Mesodermal cell (in vitro differentiated cells): ENCODE data around the gene TTC24.

Experiments used
- H3K27ac ChIP-seq: 2 replicates; pipeline ENCODE4 v1.7.0; 2013; ENCODE audit warnings: mild to moderate bottlenecking, low read depth, low read length, moderate library complexity; ENCODE audit not compliant: severe bottlenecking
- H3K36me3 ChIP-seq: 2 replicates; pipeline ENCODE4 v1.7.1; 2013; ENCODE audit warnings: mild to moderate bottlenecking, low read length, moderate library complexity; ENCODE audit not compliant: control insufficient read depth, insufficient read depth
- H3K4me1 ChIP-seq: one replicate; pipeline ENCODE4 v1.7.1; 2013; ENCODE audit warnings: mild to moderate bottlenecking, low read length; ENCODE audit not compliant: insufficient read depth, control insufficient read depth, poor library complexity, severe bottlenecking
- H3K4me3 ChIP-seq: 2 replicates; pipeline ENCODE4 v1.7.0; 2013; ENCODE audit warnings: low read length, control low read depth, mild to moderate bottlenecking; ENCODE audit not compliant: insufficient read depth, poor library complexity, severe bottlenecking; ENCODE audit errors: extremely low read depth
- H3K9me3 ChIP-seq: 2 replicates; pipeline ENCODE4 v1.7.1; 2013; ENCODE audit warnings: mild to moderate bottlenecking, low read length, moderate library complexity; ENCODE audit not compliant: control insufficient read depth
- whole genome bisulfite sequencing, 2 experiments: methylation state at CpG; one replicate each; pipeline ENCODE4 v1.1.5; 2013; ENCODE audit warnings: missing lambda C conversion rate in 2 of 2; ENCODE audit not compliant: insufficient coverage in 2 of 2; 5-methylcytosine and 5-hydroxymethylcytosine counted together

TTC24 gene

DNA sequence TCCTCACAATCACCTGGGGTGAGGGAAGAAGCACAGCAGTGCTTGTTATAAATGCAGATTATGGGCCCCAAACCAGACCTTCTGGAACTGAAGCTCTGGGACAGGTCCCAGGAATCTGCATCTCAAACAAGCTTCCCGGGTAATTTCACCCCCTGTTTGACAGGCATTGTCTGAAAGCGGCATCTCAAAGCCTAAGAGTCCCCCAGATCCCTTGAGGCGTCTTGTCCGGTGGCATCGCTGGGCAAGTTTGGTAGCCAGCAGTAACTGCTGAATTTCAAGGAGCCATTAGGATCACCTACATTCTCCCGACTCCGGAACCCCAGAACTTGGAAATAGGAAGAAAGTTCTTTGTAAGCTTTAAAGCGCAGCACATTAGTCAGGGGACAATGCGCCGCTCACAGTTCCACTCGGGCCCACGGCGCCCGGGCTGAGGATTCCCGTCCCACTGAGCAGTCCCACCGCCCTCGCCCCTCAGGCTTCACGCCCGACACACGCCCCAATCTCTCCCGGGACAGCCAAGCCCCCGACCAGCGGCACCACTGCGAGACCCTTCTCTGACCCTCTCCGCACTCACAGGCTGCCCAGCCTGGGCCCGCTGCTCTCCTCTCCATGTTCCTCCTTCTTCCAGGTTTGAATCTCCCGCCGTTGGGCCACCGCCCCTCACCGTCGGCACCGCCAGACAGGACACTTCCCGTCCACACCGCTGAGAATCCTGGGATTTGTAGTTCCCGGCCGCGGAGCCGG, 7.4 kb upstream of the TTC24 start, which contains the start of gene IQGAP3:
TSS of gene IQGAP3 (minus strand) at position 647 of the 744 bp plus-strand sequence. CDS start at position 611, 36 bp downstream.
- WGBS, 2 experiments, result 0 to 1% methylated on average over 28 to 36 of the region's 38 CpGs
- H3K4me1 ChIP-seq, result peaks cover 6% of the 10 kb centered on the region
- H3K9me3 ChIP-seq, result no peaks in the 10 kb centered on the region
- no peak within 1 kb of the TSS for H3K27ac ChIP-seq
- peak within 1 kb of the TSS; percentile 73 for H3K4me3 ChIP-seq
- peaks cover 36% of the 10 kb centered on the region for H3K36me3 ChIP-seq

DNA sequence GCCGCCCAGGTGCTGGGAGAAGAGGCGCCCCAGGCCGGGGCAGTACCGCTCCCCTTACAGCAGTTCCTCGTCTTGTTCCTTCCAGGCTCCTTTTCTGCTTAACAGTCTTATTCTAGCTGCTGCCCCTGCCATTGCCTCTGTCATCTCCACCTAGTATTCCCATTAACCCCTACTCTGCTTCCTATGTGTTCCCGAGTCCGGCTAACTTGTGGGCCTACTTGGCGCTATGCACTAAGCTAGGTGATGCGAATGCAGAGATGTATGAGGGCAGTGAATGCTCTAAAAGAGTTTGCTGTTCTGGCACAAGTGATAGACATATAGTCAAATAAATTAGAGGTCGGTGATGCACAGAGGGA, 6.9 kb upstream of the TTC24 start:
- no peaks in the 10 kb centered on the region for H3K9me3 ChIP-seq
- H3K27ac ChIP-seq, result no peak overlapping the region
- H3K4me1 ChIP-seq, result peaks cover 6% of the 10 kb centered on the region
- WGBS, 2 experiments, result 37 to 62% methylated on average over 7 to 8 of the region's 10 CpGs
- H3K4me3 ChIP-seq, result peak overlapping the region; percentile 73
- peaks cover 31% of the 10 kb centered on the region for H3K36me3 ChIP-seq

DNA sequence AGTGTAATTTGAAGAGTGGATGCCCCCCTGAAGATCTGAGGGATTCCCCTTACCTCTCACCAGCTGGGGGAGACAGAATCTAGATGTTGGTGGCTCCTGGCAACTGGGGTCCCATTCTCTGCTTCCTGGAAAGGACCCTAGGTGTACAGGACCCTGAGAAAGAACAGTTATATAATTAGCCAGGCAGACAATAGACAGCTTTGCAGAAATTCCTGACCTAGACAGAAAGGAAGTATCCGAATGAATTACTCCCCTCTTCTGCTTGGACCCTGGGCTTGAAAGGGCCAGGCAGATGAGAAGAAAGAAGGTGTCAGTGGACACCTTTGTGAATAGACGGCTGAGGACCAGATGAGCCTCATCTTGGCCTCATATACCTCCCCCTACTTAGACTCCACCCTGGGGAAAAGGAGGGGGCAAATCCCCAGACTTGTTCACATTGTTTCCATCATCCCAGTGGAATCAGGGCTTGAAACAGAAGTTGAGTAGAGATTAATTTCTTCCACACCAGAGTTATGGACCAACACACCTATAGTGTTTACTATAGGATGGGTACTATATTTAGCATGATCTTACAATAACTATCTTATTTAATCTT, 5.4 kb upstream of the TTC24 start:
- 83 to 88% methylated on average over 1 of the region's 2 CpGs for WGBS, 2 experiments
- peaks cover 17% of the 10 kb centered on the region for H3K36me3 ChIP-seq
- peaks cover 6% of the 10 kb centered on the region for H3K4me1 ChIP-seq
- no peak overlapping the region for H3K4me3 ChIP-seq
- H3K27ac ChIP-seq, result no peak overlapping the region
- no peaks in the 10 kb centered on the region for H3K9me3 ChIP-seq

DNA sequence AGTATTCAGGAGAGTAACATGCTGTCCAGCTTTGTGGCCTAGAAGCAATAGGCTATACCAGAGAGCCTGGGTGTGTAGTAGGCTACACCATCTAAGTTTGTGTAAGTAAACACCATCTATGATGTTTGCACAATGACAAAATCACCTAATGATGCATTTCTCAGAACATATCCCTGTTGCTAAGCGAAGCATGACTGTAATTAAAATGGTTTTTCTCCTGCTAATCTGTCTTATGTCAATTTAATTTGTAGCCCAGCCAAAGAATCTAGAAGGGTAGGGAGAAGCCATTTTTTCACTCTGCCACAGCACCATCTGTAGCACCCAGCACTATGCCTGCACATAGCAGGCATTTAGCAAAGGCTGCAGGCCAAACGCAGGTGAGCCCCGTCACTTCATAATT, 2.0 kb upstream of the TTC24 start:
- Histone ChIP-seq H3K4me3 (no peak overlapping the region), H3K27ac (no peak overlapping the region), H3K4me1 (no peaks in the 10 kb centered on the region), H3K9me3 (no peaks in the 10 kb centered on the region), H3K36me3 (no peaks in the 10 kb centered on the region)
- 91 to 100% methylated on average over 2 to 3 of the region's 3 CpGs for WGBS, 2 experiments

DNA sequence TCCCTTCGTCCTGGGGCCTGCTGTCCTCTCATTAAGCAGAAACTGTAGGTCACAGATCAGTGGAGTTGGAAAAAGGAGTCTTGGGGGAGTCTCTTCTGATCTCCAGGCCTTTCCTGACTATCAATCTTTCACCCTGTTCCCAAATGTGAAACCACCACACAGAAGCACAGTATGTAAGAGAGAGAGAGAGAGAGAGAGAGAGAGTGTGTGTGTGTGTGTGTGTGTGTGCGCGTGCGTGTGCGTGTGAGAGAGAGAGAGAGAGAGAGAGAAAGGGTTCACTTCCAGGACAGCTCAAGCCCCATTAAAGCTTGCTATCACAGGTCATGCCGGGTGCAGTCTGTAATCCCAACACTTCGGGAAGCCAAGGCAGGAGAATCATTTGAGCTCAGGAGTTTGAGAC, 1.5 kb upstream of the TTC24 start:
- Histone ChIP-seq H3K9me3 (no peaks in the 10 kb centered on the region), H3K4me1 (no peaks in the 10 kb centered on the region), H3K27ac (no peak overlapping the region), H3K4me3 (no peak overlapping the region), H3K36me3 (no peaks in the 10 kb centered on the region)
- WGBS, 2 experiments, result 23 to 31% methylated on average over 3 of the region's 7 CpGs

DNA sequence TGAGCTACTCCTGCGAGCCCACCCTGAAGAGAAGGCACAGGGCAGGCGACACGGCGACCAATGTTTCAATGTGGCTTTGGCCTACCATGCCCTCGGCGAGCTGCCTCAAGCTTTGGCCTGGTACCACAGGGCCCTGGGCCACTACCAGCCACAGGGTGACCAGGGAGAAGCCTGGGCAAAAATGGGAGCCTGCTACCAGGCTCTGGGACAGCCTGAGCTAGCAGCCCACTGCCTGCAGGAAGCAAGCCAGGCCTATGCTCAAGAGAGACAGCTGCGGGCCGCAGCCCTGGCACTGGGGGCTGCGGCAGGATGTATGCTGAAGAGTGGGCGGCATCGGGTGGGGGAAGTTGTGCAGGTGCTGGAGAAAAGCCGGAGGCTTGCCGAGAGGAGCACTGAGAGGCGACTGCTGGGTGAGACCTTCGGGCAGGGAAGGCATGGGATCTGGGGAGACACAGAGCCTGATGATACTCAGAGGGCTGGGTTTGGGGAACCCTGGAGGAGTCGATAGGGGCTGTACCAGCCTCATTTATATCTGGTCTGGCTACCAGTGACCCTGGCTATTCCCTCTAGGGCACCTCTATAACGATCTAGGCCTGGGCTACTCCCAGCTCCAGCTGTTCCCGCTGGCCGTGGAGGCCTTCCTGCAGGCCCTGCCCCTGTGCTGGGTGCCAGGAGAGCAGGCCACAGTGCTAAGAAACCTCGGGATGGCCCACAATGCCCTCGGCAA, 2.3 kb downstream of the TTC24 start:
- Histone ChIP-seq H3K9me3 (no peaks in the 10 kb centered on the region), H3K4me1 (no peaks in the 10 kb centered on the region), H3K36me3 (no peaks in the 10 kb centered on the region), H3K27ac (no peak overlapping the region), H3K4me3 (no peak overlapping the region)
- WGBS, 2 experiments, result 89 to 92% methylated on average over 19 to 21 of the region's 21 CpGs

DNA sequence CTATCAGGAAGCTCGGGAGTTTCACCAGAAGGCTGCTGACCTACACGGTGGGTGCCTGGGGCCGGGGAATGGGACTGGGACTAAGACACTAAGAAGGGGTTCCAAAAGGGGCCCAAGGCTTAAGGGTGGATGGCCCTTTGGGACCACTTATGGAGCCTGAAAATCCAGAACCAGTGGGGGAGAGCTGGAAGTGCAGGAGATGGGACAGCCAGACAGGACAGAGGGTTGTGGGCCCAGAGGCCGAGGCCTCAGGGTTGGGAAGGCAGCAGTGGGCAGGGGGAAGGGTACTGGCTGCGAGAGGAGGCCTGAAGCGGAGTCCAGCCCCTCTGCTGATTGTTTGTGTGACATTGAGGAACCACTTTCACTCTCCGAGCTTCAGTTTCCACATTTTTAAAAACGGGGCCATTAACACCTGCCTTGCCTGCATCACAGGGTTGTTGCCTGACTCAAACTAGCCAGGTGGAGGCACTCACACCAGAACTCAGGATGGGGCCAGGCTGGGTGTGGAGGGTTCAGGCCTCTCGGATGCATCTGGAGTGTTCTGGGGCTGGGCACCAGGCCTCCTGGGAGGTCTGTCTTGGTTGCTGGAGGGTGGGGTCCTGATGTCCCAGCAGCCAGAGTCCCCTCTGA, 3.0 kb downstream of the TTC24 start:
- H3K4me1 ChIP-seq, result no peaks in the 10 kb centered on the region
- no peaks in the 10 kb centered on the region for H3K36me3 ChIP-seq
- H3K4me3 ChIP-seq, result no peak overlapping the region
- no peak overlapping the region for H3K27ac ChIP-seq
- WGBS, 2 experiments, result 85 to 90% methylated on average over 7 to 8 of the region's 9 CpGs
- no peaks in the 10 kb centered on the region for H3K9me3 ChIP-seq

DNA sequence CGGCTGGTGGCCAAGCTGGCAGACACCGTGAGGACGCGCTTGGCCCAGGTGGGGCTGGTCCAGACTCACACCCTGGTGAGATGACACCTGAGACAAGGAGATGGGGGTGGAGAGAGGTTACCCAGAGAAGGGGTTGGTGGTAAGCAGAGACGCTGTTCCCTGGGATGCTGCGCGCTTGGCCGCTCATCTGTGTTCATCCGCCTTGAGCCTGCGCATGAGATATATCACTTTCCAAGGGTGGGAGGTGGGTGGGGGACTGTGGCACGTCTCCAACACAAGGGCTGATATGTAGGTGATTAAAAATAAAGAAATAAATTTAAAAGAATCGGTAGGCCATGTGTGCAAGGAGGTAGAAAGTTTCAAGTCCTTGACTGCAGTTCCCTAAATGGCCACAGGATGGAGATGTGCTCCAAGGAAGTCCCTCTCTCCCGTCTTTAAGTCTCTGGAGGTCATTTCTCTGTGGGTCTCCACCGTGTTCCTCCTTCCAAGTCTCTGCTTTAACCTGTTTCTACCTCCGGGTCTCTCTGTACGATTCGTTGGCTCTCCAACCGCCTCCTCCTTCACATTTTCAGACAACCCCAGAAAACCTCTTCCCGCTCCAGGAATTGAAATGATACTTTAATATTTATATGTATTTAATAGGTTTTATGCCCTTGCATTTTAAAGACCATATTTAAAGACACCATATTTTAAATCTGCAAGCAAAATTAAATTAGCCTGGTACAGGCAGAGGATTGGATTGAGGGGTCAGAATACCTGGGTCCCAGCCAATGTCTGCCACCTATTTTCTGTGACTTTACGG, 4.5 kb downstream of the TTC24 start:
- Histone ChIP-seq H3K4me3 (no peak overlapping the region), H3K9me3 (no peaks in the 10 kb centered on the region), H3K36me3 (no peaks in the 10 kb centered on the region), H3K4me1 (no peaks in the 10 kb centered on the region), H3K27ac (no peak overlapping the region)
- 57 to 62% methylated on average over 13 to 14 of the region's 20 CpGs for WGBS, 2 experiments

DNA sequence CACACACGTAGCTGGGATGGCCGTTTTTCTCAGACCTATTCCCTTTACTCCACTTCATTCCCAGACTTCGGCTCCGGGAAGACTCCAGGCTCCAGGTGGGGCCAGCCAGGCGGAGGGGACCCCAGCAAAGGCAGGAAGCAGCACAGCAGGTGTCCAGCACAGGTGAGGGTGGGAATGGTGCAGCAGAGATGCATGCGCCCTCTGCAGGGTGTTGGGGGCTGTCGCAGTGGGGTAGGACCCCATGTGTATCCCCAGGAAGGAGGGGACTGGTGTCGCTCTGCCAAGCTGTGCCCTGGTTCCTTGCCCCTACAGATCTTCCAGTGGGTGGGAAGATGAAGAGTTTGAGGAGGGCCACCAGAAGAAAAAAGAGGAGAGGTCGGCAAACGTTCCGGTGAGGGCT, 5.3 kb downstream of the TTC24 start:
- Histone ChIP-seq H3K27ac (no peak overlapping the region), H3K4me3 (no peak overlapping the region), H3K9me3 (no peaks in the 10 kb centered on the region), H3K4me1 (no peaks in the 10 kb centered on the region), H3K36me3 (no peaks in the 10 kb centered on the region)
- 38 to 63% methylated on average over 6 of the region's 11 CpGs for WGBS, 2 experiments

DNA sequence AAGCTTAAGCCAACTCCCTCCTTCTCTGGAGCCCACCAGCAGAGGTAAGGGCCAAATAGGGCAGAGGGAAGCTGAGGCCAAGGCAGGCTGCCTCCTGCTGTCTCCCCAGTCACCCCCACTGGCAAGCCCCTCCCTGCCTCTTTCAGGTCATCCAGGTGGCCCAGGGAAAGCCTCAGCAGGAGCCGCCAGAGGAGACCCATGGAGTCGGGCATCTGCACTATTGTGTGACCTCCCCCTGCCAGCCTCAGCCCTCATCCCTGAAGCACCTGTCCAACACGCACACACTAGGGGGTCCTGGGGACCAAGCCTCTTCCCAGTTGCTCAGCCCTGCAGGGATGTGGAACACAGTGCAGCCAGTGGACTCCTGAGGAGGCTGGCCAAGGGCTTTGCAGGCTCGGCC, 6.8 kb downstream of the TTC24 start:
- Histone ChIP-seq H3K4me3 (no peak overlapping the region), H3K36me3 (no peaks in the 10 kb centered on the region), H3K9me3 (no peaks in the 10 kb centered on the region), H3K4me1 (no peaks in the 10 kb centered on the region), H3K27ac (no peak overlapping the region)
- 64 to 94% methylated on average over 2 to 3 of the region's 4 CpGs for WGBS, 2 experiments
